ENCODE results near the gene CD37.
"Not testable (repeated sequence)": the region's sequence is repeated elsewhere in the genome, so short reads cannot be mapped to it uniquely, and the experiment has no call there.

The CD37 gene

DNA sequence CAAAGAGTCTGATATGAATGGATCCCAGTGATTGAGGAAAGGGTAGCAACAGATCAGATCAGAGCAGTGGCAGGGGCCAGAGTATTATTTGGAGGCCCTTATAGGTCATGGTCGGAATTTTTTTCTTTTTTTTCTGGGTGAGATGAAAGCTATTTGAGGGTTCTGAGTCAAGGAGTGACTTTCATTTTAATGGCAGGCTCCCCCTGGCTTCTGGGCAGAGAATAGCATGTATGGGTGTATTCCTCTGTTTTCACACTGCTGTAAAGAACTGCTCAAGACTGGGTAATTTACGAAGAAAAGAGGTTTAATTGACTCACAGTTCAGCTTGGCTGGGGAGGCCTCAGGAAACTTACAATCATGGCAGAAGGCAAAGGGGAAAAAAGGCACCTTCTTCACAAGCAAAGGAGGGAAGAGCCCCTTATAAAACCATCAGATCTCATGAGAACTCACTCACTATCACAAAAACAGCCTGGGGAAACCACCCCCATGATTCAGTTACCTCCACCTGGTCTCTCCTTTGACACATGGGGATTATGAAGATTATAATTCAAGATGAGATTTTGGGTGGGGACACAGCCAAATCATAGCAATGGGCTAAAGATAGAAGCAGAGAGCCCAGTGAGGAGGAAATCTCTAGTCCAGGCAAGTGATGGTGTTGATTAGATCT, 7.2 kb upstream of the CD37 start:
- FAIRE-seq (no peak), DNase-seq (ENCODE audit: insufficient read length, low spot score) (no peak)

DNA sequence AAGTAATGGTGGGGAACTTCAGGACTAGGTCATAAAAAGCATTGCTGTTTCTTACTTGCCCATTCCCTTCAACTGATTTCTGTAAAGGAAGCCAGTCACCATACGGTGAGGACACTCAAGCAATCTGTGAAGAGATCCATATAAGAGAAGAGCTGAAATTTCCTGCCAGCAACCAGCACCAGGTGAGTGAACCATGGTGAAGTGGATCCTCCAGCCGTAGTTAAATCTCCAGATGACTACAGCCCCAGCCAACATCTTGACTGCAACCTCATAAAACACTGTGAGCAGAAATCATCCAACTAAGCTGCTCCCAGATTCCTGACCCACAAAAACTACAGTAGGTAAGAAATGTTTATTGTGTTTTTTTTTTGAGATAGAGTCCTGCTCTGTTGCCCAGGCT, 6.5 kb upstream of the CD37 start:
- FAIRE-seq (peak; percentile 74), DNase-seq (ENCODE audit: insufficient read length, low spot score) (no peak)

DNA sequence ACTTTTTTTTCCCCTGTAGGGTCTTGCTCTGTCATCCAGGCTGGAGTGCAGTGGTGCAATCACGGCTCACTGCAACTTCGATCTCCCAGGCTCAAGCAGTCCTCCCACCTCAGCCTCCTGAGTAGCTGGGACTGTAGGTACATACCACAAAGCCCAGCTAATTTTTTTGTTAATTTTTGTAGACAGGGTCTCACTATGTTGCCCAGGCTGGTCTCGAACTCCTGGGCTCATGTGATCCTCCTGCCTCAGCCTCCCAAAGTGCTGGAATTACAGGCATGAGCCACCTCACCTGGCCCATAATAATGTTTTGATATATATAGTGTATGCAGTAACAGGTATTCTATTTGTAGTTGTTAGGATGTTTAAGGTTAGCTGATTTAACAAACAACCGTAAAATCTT, 4.0 kb upstream of the CD37 start:
- not testable (repeated sequence) for DNase-seq (ENCODE audit: insufficient read length, low spot score); FAIRE-seq

DNA sequence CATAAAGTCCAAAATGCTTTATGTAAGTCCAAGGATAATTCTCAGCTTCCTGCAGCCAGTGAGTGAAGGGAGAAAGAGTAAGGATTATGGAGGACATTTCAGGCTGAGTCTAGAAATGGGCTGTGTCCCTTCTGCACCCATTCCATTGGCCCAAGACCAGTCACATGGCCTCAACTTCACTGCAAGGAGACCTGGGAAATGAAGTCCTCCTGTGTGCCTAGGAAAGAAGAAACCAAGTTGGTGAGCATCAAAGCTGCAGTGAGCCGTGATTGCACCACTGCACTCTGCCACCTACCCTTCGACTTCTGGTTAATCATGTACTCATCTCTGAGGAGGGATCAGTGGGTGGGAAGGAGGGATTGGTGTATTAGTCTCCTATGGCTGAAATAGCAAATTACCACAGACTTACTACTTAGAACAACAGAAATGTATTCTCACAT, 3.6 kb upstream of the CD37 start:
- peak; percentile 59 for DNase-seq (ENCODE audit: insufficient read length, low spot score)

DNA sequence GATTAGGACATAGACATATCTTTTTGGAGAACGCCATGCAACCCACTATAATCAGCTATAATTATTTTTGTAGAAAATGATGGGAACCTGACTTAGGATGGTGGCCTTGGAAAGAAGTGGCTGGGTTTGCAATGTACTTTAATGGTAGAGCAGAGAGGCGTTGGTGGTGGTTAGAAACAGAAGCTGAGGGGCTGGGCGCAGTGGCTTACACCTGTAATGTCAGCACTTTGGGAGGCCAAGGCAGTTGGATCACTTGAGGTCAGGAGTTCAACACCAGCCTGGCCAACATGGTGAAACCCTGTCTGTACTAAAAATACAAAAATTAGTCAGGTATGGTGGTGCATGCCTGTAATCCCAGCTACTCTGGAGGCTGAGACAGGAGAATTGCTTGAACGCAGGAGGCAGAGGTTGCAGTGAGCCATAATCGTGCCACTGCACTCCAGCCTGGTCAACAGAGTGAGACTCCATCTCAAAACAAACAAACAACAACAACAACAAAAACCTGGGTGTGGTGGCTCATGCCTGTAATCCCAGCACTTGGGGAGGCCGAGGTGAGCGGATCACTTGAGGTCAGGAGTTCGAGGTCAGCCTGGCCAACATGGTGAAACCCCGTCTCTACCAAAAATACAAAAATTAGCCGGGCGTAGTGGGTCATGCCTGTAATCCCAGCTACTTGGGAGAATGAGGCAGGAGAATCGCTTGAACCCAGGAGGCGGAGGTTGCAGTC, 2.4 kb upstream of the CD37 start:
- not testable (repeated sequence) for DNase-seq (ENCODE audit: insufficient read length, low spot score); FAIRE-seq

More for the DNA sequence above, 3.6 kb upstream of the CD37 start:
- FAIRE-seq, result peak; percentile 96

DNA sequence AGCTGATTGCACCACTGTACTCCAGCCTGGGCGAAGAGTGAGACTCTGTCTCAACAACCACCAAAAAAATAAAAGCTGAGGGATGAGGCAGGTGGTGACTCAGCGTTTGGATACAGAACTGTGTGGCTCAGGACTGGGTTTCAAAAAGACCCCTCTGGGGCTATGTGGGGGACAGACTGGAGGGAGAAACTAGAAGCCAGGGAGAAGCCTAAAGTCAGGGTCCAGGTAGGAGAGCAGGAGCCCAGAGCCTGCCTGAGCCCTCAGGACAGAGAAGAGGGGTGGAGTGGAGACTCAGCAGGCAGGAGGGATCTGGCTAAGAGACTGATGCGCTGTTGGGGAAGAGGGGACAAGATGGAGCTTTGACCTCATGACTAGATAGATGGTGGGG, 1.8 kb upstream of the CD37 start:
- DNase-seq (ENCODE audit: insufficient read length, low spot score) (no peak), FAIRE-seq (peak; percentile 23)

DNA sequence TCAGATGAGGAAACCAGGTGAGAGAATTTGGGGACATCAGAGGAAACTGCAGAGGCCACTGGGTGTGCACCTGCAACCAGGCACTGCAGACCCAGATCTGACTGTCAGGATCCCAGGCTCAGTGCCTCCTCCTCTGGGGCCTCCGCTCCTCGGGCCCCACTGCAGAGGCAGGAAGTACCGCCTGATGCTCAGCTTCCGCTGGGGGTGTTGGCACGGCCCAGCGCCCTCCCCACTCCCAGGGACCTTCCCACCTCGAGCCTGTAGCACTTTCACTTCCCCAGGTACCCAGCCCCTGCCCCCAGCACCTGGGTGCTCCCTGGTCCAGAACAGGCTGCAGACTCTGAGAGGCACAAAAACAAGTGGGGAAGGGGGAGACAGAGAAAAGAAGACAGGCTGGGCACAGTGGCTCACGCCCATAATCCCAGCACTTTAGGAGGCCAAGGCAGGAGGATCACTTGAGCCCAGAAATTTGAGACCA, 1.4 kb upstream of the CD37 start:
- FAIRE-seq, result peak; percentile 87
- DNase-seq (ENCODE audit: insufficient read length, low spot score), result peak; percentile 52

- no peak for DNase-seq (ENCODE audit: insufficient read length, low spot score)
- FAIRE-seq, result peak; percentile 82
Observed at GRCh38 chr19:49335784-49336481, 727 bp downstream of the CD37 start.

DNA sequence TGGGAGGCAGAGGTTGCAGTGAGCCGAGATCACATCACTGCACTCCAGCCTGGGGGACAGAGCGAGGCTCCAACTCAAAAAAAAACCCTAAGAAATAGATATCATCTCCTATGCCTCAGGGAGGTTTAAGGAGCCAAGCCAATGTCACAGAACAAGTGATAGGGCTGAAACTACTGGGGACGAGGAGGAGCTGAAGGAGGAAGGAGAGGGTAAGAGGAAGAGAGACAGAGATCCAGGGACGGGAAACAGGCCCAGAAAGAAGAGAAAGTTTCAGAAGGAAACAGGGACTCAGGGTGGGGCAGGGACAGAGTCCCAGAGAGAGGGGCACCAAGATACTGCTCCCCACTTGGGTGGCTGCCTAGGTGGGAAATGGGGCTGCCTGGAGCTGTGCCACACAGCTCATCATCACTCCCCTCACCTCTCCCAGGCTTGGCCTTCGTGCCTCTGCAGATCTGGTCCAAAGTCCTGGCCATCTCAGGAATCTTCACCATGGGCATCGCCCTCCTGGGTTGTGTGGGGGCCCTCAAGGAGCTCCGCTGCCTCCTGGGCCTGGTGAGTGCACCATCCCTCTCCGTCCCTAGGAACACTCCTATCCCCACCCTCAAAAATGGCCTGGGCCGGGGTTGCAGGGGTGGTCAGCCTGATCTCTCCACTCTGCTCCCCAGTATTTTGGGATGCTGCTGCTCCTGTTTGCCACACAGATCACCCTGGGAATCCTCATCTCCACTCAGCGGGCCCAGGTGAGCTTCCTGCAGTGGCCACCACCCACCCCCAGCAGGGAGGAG, 1.5 kb downstream of the CD37 start:
- FAIRE-seq, result peak; percentile 21

GRCh38 chr19:49337267-49338022, 2.2 kb downstream of the CD37 start:
- DNase-seq (ENCODE audit: insufficient read length, low spot score) (no peak), FAIRE-seq (no peak)

More for the DNA sequence above, 1.5 kb downstream of the CD37 start:
- DNase-seq (ENCODE audit: insufficient read length, low spot score), result no peak

DNA sequence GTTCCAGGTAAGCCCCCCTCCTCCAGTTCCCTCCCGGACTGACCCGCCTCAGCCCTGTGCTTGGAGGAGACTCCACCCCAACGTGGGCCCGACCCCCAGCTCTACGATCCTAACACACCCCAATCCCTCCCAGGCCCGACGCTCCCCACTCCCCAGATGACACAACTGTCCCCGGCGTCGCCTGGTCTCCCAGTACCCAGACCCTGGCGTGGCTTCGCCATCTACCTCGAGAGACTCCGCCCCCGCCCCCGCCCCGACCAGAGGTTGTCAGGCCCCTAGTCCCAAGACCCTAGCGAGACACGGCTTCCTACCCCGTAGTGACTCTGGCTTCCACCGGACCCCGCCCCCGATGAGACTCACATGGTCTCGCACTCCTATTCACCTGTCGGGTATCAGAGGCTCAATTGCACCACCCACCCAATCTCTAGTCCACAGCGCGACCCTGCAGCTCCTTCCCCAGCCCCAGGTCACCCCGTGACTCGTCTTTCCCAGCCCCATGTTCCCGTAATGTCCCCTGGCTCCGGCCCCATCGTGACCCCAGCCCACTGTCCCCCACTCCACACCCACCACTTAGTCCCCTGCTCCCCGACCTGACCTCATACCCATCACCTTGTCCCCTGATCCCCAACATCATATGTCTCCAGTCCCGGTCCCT, 2.9 kb downstream of the CD37 start:
- no peak for FAIRE-seq
- DNase-seq (ENCODE audit: insufficient read length, low spot score), result no peak

GRCh38 chr19:49338691-49339300, 3.6 kb downstream of the CD37 start:
- FAIRE-seq, result no peak
- no peak for DNase-seq (ENCODE audit: insufficient read length, low spot score)

- FAIRE-seq, result no peak
- DNase-seq (ENCODE audit: insufficient read length, low spot score), result no peak
Observed at GRCh38 chr19:49339301-49340068, 4.3 kb downstream of the CD37 start.

GRCh38 chr19:49340069-49340864, 5.1 kb downstream of the CD37 start:
- FAIRE-seq (peak; percentile 97), DNase-seq (ENCODE audit: insufficient read length, low spot score) (peak; percentile 98)

GRCh38 chr19:49340865-49341718, 5.9 kb downstream of the CD37 start:
- FAIRE-seq (no peak), DNase-seq (ENCODE audit: insufficient read length, low spot score) (no peak)

- FAIRE-seq (no peak), DNase-seq (ENCODE audit: insufficient read length, low spot score) (no peak)
Observed at GRCh38 chr19:49342291-49342721, 7.1 kb downstream of the CD37 start.

DNA sequence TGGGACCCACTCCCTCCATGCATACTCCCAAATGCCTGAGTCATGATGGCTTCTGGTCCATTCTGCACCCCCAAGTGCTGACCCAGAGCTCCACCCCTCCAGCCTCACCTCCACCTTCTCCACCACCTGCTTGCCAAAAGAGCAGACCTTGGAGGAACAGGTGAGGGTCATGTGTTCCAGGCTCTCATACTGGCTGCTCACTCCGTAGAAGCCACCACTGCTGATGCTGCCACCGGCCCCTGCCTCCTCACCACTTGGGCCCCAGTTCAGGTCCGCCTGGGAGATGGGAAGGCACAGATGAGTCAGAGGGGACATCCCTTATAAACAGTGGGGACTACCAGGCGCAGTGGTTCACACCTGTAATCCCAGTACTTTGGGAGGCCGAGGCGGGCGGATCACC, 7.9 kb downstream of the CD37 start:
- FAIRE-seq (no peak), DNase-seq (ENCODE audit: insufficient read length, low spot score) (no peak)
